ENCODE results near the gene ADGRD1.

Gene ADGRD1

DNA sequence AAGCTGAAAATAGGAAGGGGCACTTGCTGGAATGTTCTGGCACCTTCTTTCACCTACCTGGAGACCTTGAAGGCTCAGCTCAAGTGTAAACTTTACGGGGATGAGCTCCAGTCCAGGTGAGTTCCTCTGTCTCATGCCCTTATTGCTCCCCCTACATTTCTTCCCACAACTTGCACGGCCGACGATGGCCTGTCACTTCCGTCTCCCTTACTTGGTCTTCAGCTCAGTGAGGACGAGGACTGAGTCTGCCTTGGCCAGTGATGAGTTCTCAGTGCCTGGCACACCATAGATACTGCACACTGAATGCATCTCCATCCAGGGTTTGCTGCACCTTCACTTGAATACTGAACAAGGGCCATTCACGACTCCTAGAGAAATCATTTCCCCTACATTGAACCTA is 21.4 kb downstream of the ADGRD1 start:
- no peak for DNase-seq (ENCODE audit: low read depth)
- no peak overlapping the region for H3K4me3 ChIP-seq (replicated peaks; ENCODE audit: low read depth, low read length)
- TF ChIP-seq CTCF (IDR thresholded peaks at IDR 0.05; ENCODE audit: low read length, missing control alignments), result no peak

DNA sequence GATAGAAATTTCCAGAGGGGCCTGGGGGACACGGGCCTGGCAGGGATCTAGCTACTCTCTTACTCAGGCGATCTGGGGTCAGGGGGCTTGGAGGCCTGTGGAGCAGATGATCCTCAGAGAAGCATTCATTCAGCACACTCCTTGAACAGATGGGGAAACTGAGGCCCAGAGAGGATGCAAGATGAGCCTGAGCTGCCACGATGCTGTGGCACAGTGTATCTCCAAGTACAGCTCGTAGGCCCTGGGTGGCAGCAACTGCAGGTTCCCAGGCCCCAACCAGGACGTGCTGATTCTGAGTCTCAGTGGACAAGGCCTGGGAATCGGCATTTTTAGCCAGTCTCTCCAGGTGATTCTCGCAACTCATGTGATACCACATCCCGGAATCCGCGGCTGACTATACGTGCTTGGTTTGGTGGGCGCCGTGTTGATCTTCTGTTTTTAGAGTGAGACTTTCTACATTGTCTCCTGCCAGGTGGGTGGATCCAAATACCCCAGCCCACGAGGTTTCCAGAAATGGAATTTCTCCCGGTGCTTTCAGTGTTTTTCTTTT is 22.5 kb downstream of the ADGRD1 start:
- TF ChIP-seq CTCF (IDR thresholded peaks at IDR 0.05; ENCODE audit: low read length, missing control alignments), result no peak
- H3K4me3 ChIP-seq (replicated peaks; ENCODE audit: low read depth, low read length), result no peak overlapping the region
- no peak for DNase-seq (ENCODE audit: low read depth)

- no peak overlapping the region for H3K4me3 ChIP-seq (replicated peaks; ENCODE audit: low read depth, low read length)
- TF ChIP-seq CTCF (IDR thresholded peaks at IDR 0.05; ENCODE audit: low read length, missing control alignments), result no peak
These were observed 23.5 kb downstream of the ADGRD1 start for GRCh38 chr12:130977046-130977742.

DNA sequence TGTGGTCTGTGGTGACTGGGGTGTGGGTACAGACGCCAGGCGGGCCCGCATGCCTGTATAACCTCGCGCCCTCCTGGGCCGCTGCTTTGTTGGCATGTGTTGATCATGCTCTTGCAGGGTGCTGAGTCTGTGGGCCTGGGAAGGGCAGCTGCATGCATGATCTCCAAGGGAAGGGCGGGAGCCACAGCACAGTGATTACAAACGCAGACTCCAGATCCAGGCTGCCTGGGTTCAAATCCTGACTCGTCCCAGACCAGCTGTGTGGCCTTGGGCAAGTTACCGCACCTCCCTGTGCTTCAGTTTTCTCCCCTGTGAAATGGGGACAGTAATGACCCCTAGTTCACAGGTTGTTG is 24.0 kb downstream of the ADGRD1 start:
- H3K4me3 ChIP-seq (replicated peaks; ENCODE audit: low read depth, low read length), result no peak overlapping the region
- no peak for TF ChIP-seq CTCF (IDR thresholded peaks at IDR 0.05; ENCODE audit: low read length, missing control alignments)
- DNase-seq (ENCODE audit: low read depth), result no peak

More at GRCh38 chr12:130977046-130977742, 23.5 kb downstream of the ADGRD1 start:
- no peak for DNase-seq (ENCODE audit: low read depth)

- no peak for DNase-seq (ENCODE audit: low read depth)
- H3K4me3 ChIP-seq (replicated peaks; ENCODE audit: low read depth, low read length), result no peak overlapping the region
- TF ChIP-seq CTCF (IDR thresholded peaks at IDR 0.05; ENCODE audit: low read length, missing control alignments), result no peak
These were observed 25.1 kb downstream of the ADGRD1 start for GRCh38 chr12:130978785-130979184.

DNA sequence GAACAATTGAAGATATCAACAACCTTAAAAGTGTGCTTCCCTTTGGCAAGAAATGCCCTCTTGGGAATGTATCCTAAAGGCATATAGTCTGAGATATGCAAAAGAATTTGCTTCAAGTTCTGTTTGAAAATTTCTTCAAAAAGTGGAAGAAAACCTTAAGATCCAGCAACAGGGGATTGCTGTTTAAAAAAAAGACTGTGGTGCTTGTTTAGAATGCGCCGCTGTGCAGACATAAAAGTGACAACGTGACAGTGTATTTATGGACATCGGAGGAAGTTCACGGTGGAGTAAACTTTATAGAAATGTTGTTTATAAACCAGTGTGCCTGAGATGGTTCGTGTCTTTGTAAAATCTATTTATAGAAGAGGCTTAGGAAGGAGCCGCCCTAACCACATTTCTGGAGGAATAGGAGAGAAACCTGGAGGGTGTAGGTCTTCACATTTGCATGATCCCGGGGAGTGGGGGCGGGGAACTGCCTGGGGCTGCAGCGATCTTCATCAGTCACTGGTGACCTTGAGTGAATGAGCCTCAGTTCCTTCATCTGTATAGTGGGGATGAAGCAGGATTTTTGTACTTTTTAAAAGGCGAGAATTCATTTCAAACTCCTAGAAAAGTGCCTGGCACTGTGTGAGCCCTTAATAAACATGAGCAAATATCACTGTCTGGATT is 27.5 kb downstream of the ADGRD1 start:
- TF ChIP-seq CTCF (IDR thresholded peaks at IDR 0.05; ENCODE audit: low read length, missing control alignments), result no peak
- H3K4me3 ChIP-seq (replicated peaks; ENCODE audit: low read depth, low read length), result no peak overlapping the region
- DNase-seq (ENCODE audit: low read depth), result no peak

All from fibroblast of pulmonary artery (primary cell).